Fibroblast of mammary gland (primary cell): ENCODE results near the gene PRR20G.
"Not testable (repeated sequence)": the region's sequence is repeated elsewhere in the genome, so short reads cannot be mapped to it uniquely, and the experiment has no call there.

Experiments used
- DNase-seq: peaks from one replicate; pipeline ENCODE4 v3.0.0-alpha.2; 2010; ENCODE audit warnings: low read depth
- H3K4me3 ChIP-seq: 2 replicates; pipeline ENCODE4 v1.5.1; 2011; ENCODE audit warnings: low read depth, mild to moderate bottlenecking, low read length, moderate library complexity; ENCODE audit not compliant: control insufficient read depth
- TF ChIP-seq, protein P1 (sequence below): conservative IDR thresholded peaks from 2 replicates; pipeline ENCODE4 v1.5.1; 2011; ENCODE audit warnings: low read depth, low read length, inconsistent platforms; ENCODE audit not compliant: control insufficient read depth, insufficient read depth

PRR20G gene

GRCh38 chr3:127320529-127321121 lies 32.8 kb upstream of the PRR20G start:
- DNase-seq = no peak
- TF ChIP-seq, protein P1, sequence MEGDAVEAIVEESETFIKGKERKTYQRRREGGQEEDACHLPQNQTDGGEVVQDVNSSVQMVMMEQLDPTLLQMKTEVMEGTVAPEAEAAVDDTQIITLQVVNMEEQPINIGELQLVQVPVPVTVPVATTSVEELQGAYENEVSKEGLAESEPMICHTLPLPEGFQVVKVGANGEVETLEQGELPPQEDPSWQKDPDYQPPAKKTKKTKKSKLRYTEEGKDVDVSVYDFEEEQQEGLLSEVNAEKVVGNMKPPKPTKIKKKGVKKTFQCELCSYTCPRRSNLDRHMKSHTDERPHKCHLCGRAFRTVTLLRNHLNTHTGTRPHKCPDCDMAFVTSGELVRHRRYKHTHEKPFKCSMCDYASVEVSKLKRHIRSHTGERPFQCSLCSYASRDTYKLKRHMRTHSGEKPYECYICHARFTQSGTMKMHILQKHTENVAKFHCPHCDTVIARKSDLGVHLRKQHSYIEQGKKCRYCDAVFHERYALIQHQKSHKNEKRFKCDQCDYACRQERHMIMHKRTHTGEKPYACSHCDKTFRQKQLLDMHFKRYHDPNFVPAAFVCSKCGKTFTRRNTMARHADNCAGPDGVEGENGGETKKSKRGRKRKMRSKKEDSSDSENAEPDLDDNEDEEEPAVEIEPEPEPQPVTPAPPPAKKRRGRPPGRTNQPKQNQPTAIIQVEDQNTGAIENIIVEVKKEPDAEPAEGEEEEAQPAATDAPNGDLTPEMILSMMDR = no peak
- H3K4me3 ChIP-seq = no peak overlapping the region

DNA sequence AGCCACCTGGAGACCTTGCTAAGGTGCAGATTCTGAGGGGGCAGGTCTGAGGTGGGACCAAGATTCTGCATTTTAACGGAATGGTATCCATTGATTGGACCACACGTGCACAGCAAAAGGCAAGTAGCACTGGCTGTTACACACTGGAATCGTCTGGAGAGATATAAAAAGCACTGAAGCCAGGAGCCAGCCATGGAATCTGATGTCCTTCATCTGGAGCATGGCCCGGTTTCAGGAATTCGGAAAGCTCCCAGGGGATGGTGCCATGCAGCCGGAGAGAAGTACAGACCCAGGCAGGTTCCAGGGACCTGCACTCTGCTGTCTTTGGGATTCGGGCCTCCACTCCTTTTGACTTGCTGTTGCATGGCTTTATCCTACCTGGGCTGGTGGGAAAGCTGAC lies 28.8 kb upstream of the PRR20G start:
- no peak for DNase-seq
- TF ChIP-seq, protein P1 = no peak
- H3K4me3 ChIP-seq = no peak overlapping the region

DNA sequence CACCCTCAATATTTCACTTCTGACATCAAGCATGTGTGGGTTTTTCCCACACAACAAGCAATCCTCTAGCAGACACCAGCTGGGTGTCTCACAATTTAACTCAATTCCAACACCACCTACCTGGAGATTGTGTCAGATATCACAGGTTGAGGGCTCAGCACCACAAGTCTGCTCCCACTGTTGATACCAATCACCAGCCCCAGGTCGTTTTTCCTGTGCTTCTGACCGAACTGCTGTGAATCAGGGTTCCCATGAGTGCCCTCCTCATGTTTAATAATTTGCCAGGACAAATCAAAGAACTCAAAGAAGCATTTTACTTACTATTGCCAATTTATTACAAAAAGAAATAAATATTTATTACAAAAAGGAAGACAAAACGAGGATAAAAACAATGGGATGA lies 25.0 kb upstream of the PRR20G start:
- no peak for DNase-seq
- no peak overlapping the region for H3K4me3 ChIP-seq
- TF ChIP-seq, protein P1 = no peak

GRCh38 chr3:127308821-127309220 lies 21.0 kb upstream of the PRR20G start:
- not testable (repeated sequence) for DNase-seq, H3K4me3 ChIP-seq

- TF ChIP-seq, protein P1 = no peak
- H3K4me3 ChIP-seq = no peak overlapping the region
- no peak for DNase-seq
Measured at GRCh38 chr3:127307916-127308315, 20.1 kb upstream of the PRR20G start.

GRCh38 chr3:127307112-127307835 lies 19.4 kb upstream of the PRR20G start:
- H3K4me3 ChIP-seq = no peak overlapping the region
- TF ChIP-seq, protein P1 = no peak
- DNase-seq = no peak

- TF ChIP-seq, protein P1 = no peak
- no peak overlapping the region for H3K4me3 ChIP-seq
- no peak for DNase-seq
Measured at GRCh38 chr3:127306361-127307111, 18.7 kb upstream of the PRR20G start.
